Natural killer cell (primary cell): ENCODE results near the gene BCHE. TPM values are rescaled to one million over a fixed set of nuclear protein-coding genes. Genes with fewer than 3 reads are reported as not detected.

Experiments
- ATAC-seq, 3 donors: fragments of 150-1000 bp in 2 of 3; fragments of 200-7000 bp in 1 of 3; cut with Tn5 transposase; 1 replicate in 1 of 3; 2 replicates in 2 of 3; pipeline ENCODE4 v1.10.0; 2021; ENCODE audit warnings: mild to moderate bottlenecking in 2 of 3, moderate library complexity in 2 of 3
- DNase-seq, 2 donors: peaks; one replicate each; pipeline versions ENCODE4 v3.0.0 to v3.0.0-alpha.2; 2013 to 2021; ENCODE audit warnings: mixed read lengths in 1 of 2
- H3K27ac ChIP-seq: one replicate; pipeline ENCODE4 v1.5.1; 2013; ENCODE audit warnings: mild to moderate bottlenecking, low read length
- H3K27me3 ChIP-seq: one replicate; pipeline ENCODE4 v1.6.1; 2013; ENCODE audit warnings: low read length; ENCODE audit not compliant: control insufficient read depth, insufficient read depth
- H3K36me3 ChIP-seq: one replicate; pipeline ENCODE4 v1.6.1; 2013; ENCODE audit warnings: low read length; ENCODE audit not compliant: control insufficient read depth, insufficient read depth
- H3K4me1 ChIP-seq: one replicate; pipeline ENCODE4 v1.6.1; 2013; ENCODE audit warnings: low read length; ENCODE audit not compliant: control insufficient read depth, insufficient read depth
- H3K4me3 ChIP-seq: one replicate; pipeline ENCODE4 v1.5.1; 2013; ENCODE audit warnings: low read length
- H3K9me3 ChIP-seq: one replicate; pipeline ENCODE4 v1.6.1; 2013; ENCODE audit warnings: low read length; ENCODE audit not compliant: control insufficient read depth, insufficient read depth
- H3K27ac Mint-ChIP-seq, 2 donors: one replicate each; pipeline ENCODE4 v1.8.0; 2022; ENCODE audit warnings: mild to moderate bottlenecking in 2 of 2, mixed read lengths in 2 of 2, moderate library complexity in 1 of 2
- H3K27me3 Mint-ChIP-seq, 2 donors: one replicate each; pipeline ENCODE4 v1.8.0; 2022; ENCODE audit warnings: low read depth in 2 of 2, mixed read lengths in 2 of 2
- H3K36me3 Mint-ChIP-seq: one replicate; pipeline ENCODE4 v1.8.0; 2022; ENCODE audit warnings: mixed read lengths
- H3K4me1 Mint-ChIP-seq, 2 donors: one replicate each; pipeline ENCODE4 v1.8.0; 2022; ENCODE audit warnings: mixed read lengths in 2 of 2
- H3K4me3 Mint-ChIP-seq: one replicate; pipeline ENCODE4 v1.8.0; 2022; ENCODE audit warnings: mild to moderate bottlenecking, moderate library complexity, mixed read lengths
- H3K9me3 Mint-ChIP-seq, 2 donors: one replicate each; pipeline ENCODE4 v1.8.0; 2022; ENCODE audit warnings: mixed read lengths in 2 of 2
- WGBS: methylation state at CpG from one replicate; pipeline ENCODE4 v1.1.7; 2013; ENCODE audit warnings: missing lambda C conversion rate; ENCODE audit not compliant: insufficient coverage; 5-methylcytosine and 5-hydroxymethylcytosine counted together
- intact Hi-C: fragments of 100-400 bp; cut with micrococcal nuclease; formaldehyde crosslinking; loops from one replicate; pipeline ENCODE4 v1.14.2; 2022
- total RNA-seq, 4 donors: library from RNA; stranded (reverse); fragments of 120-200 nt in 1 of 4; gene quantifications; one replicate each; pipeline versions ENCODE4 v1.2.3 to v1.2.4, GENCODE V29; 2013 to 2022
- TF ChIP-seq, protein P1 (sequence below): fragments of 200-600 bp; IDR thresholded peaks from one replicate; pipeline ENCODE4 v1.8.0; 2022; ENCODE audit warnings: antibody characterized with exemption

BCHE gene
- total RNA-seq, 3 donors from 2014 or later (not counting 1 experiment from before 2014, with no cell fraction given): not detected

DNA sequence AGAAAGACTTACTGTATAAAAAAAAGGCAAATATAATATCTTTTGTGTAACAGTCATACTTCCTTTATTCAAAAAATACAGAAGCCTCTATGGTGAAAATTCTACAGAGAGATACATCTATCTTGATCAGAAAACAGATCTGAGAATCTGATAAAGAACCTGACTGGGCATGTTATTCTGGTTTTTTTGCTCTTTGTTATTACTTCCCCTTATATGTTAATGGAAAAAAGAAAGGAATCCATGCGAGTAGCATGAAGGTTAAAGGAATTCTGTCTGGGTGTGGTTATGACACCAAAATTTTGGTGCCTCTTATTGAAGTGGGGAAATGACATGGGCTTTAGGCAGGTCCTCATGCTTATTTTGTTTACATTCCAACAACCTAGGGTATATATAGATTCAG lies 81.7 kb downstream of the BCHE start:
- intact Hi-C loops: no loop called here
- Mint-ChIP-seq H3K4me3 (no peak overlapping the region), H3K27me3 (no peaks in the 10 kb centered on the region), H3K4me1 (no peaks in the 10 kb centered on the region), H3K27ac (no peak overlapping the region), H3K36me3 (no peaks in the 10 kb centered on the region), H3K9me3 (peaks cover 8 to 34% of the 10 kb centered on the region in 2 donors)
- no peak for ATAC-seq
- DNase-seq: no peak
- Histone ChIP-seq H3K9me3 (no peaks in the 10 kb centered on the region), H3K36me3 (no peaks in the 10 kb centered on the region), H3K27ac (no peak overlapping the region), H3K27me3 (no peaks in the 10 kb centered on the region), H3K4me3 (no peak overlapping the region), H3K4me1 (no peaks in the 10 kb centered on the region)
- TF ChIP-seq, protein P1, sequence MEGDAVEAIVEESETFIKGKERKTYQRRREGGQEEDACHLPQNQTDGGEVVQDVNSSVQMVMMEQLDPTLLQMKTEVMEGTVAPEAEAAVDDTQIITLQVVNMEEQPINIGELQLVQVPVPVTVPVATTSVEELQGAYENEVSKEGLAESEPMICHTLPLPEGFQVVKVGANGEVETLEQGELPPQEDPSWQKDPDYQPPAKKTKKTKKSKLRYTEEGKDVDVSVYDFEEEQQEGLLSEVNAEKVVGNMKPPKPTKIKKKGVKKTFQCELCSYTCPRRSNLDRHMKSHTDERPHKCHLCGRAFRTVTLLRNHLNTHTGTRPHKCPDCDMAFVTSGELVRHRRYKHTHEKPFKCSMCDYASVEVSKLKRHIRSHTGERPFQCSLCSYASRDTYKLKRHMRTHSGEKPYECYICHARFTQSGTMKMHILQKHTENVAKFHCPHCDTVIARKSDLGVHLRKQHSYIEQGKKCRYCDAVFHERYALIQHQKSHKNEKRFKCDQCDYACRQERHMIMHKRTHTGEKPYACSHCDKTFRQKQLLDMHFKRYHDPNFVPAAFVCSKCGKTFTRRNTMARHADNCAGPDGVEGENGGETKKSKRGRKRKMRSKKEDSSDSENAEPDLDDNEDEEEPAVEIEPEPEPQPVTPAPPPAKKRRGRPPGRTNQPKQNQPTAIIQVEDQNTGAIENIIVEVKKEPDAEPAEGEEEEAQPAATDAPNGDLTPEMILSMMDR: no peak
- WGBS: 71% methylated on average over 1 of the region's 1 CpG

DNA sequence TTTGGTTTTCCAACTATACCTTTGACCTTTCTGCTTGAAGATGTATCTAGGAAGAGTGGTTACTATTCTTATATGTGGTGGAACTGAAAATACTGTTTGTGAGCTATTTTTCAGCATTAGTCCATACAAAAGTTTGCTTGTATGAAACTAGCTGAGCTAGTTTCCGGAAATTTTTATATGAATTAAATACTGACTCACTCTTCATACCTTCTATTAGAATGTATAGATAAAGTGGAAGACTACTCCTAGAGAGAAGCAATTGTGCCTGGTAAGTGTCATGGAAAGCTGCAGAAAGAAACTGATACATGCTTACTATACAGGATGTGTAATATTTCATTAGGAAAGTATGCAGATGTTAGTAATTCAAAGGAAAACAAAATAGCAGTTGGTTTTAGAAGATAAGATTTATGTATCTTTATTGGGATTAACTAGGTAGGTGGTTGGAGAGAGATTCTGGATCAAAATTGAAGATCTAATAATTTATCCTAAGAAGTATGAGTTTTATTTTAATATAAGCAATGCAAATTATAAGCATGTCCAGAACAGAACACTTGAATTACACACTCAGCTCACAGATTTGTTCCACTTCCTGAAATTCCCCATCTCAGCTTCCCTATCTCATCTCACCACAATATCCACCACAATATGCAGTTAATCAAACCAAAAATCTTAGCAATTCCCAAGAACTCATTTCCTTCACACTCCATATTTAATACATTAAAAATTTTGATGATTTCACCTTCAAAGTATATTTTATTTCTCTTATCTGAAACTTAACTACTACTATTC lies 82.8 kb downstream of the BCHE start:
- no CpG with 5 or more reads among the region's 1 CpG for WGBS

DNA sequence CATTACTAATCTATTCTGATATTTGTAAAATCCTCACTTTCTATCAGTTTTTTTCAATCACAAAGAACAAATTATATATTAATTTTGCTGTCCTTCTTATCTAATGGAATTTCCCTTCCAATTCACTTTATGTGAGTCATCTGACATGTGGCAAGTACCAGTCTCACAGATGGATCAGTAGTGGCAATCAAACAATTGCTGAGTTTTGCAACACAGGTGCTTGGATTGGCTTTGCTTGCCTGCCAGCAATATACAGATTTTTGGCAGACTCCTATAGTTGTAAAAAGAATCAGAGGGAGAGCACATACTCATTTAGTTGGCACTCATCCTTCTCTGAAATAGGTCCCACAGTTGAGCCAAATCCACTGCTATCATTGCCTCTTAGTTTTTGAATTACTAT lies 83.7 kb downstream of the BCHE start:
- ATAC-seq (no peak), DNase-seq (no peak)
- intact Hi-C loops: no loop called here
- Histone ChIP-seq H3K27me3 (no peaks in the 10 kb centered on the region), H3K4me1 (no peaks in the 10 kb centered on the region), H3K36me3 (no peaks in the 10 kb centered on the region), H3K9me3 (no peaks in the 10 kb centered on the region), H3K27ac (no peak overlapping the region), H3K4me3 (no peak overlapping the region)
- Mint-ChIP-seq H3K36me3 (no peaks in the 10 kb centered on the region), H3K27me3 (no peaks in the 10 kb centered on the region), H3K4me3 (no peak overlapping the region), H3K27ac (no peak overlapping the region), H3K9me3 (peaks cover 4 to 27% of the 10 kb centered on the region in 2 donors), H3K4me1 (no peaks in the 10 kb centered on the region)
- TF ChIP-seq, protein P1: no peak

More for the DNA sequence above, 82.8 kb downstream of the BCHE start:
- Mint-ChIP-seq H3K27ac (no peak overlapping the region), H3K4me3 (no peak overlapping the region), H3K27me3 (no peaks in the 10 kb centered on the region), H3K36me3 (no peaks in the 10 kb centered on the region), H3K9me3 (peaks cover 4 to 28% of the 10 kb centered on the region in 2 donors), H3K4me1 (no peaks in the 10 kb centered on the region)
- no peak overlapping the region for H3K4me3 ChIP-seq
- H3K27ac ChIP-seq: no peak overlapping the region
- ATAC-seq (no peak), DNase-seq (no peak)
- TF ChIP-seq, protein P1: no peak
- no peaks in the 10 kb centered on the region for H3K9me3 ChIP-seq
- no peaks in the 10 kb centered on the region for H3K4me1 ChIP-seq
- no peaks in the 10 kb centered on the region for H3K36me3 ChIP-seq
- intact Hi-C loops: no loop called here
- no peaks in the 10 kb centered on the region for H3K27me3 ChIP-seq

DNA sequence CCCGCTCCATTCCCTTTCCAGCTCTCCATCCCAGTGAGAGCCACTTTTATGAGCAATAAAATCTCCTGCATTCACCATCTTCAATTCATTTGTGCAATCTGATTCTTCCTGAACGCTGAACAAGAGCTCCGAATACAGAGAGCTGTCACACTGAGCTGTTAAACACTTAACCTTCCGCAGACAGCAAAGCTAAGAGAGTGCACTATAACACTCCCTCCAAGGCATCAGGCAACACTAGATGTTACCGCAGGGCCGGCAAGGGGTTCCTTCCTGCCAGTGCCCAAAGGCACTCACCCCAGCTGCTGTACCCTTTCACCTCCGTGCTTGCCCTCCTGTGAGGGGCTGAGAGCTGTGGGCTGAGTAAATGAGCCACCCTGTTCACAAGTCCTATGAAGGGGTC lies 85.6 kb downstream of the BCHE start:
- H3K27me3 Mint-ChIP-seq: no peaks in the 10 kb centered on the region
- ATAC-seq (no peak), DNase-seq (no peak)
- Histone ChIP-seq H3K36me3 (no peaks in the 10 kb centered on the region), H3K4me1 (no peaks in the 10 kb centered on the region), H3K27me3 (no peaks in the 10 kb centered on the region), H3K27ac (no peak overlapping the region), H3K9me3 (no peaks in the 10 kb centered on the region), H3K4me3 (no peak overlapping the region)
- H3K4me3 Mint-ChIP-seq: no peak overlapping the region
- intact Hi-C loops: no loop called here
- H3K9me3 Mint-ChIP-seq: peaks cover 2 to 24% of the 10 kb centered on the region in 2 donors
- TF ChIP-seq, protein P1: no peak
- H3K27ac Mint-ChIP-seq: no peak overlapping the region
- no peaks in the 10 kb centered on the region for H3K36me3 Mint-ChIP-seq
- 86% methylated on average over 7 of the region's 7 CpGs for WGBS
- no peaks in the 10 kb centered on the region for H3K4me1 Mint-ChIP-seq
